Stimulated activated naive CD8-positive, alpha-beta T cell treated with anti-CD3 and anti-CD28 coated beads, Interleukin-15, amount 100 ng/mL, for 72 hours (primary cell): Measurements from ENCODE around the gene ZSCAN9.

Experiments used
- ATAC-seq: fragments of 150-1000 bp; cut with Tn5 transposase; 2 replicates; pipeline ENCODE4 v1.10.0; 2021; ENCODE audit warnings: mild to moderate bottlenecking, moderate library complexity
- DNase-seq, 2 donors: peaks; one replicate each; pipeline ENCODE4 v3.0.0; 2021 to 2022
- H3K27ac Mint-ChIP-seq, 2 donors: one replicate each; pipeline ENCODE4 v1.8.0; 2022; ENCODE audit warnings: mild to moderate bottlenecking in 2 of 2, mixed read lengths in 2 of 2, moderate library complexity in 2 of 2
- H3K27me3 Mint-ChIP-seq: one replicate; pipeline ENCODE4 v1.8.0; 2022; ENCODE audit warnings: mixed read lengths
- H3K4me1 Mint-ChIP-seq: one replicate; pipeline ENCODE4 v1.8.0; 2022; ENCODE audit warnings: mild to moderate bottlenecking, mixed read lengths
- H3K4me3 Mint-ChIP-seq, 2 donors: one replicate each; pipeline ENCODE4 v1.8.0; 2022; ENCODE audit warnings: mild to moderate bottlenecking in 2 of 2, mixed read lengths in 2 of 2, moderate library complexity in 1 of 2
- H3K9me3 Mint-ChIP-seq, 2 donors: one replicate each; pipeline ENCODE4 v1.8.0; 2022; ENCODE audit warnings: mixed read lengths in 2 of 2

ZSCAN9 gene

GRCh38 chr6:28280595-28281287, 55.7 kb downstream of the ZSCAN9 start:
- H3K4me3 Mint-ChIP-seq = peak overlapping the region; percentile 86 to 91
- ATAC-seq (no peak), DNase-seq (no peak)
- no peak overlapping the region for H3K27ac Mint-ChIP-seq
- peaks cover 13% of the 10 kb centered on the region for H3K27me3 Mint-ChIP-seq
- no peaks in the 10 kb centered on the region for H3K9me3 Mint-ChIP-seq
- peaks cover 16% of the 10 kb centered on the region for H3K4me1 Mint-ChIP-seq

GRCh38 chr6:28281288-28282064, 56.4 kb downstream of the ZSCAN9 start, which contains the start of gene PGBD1:
TSS of gene PGBD1 (plus strand) at chr6:28281572. CDS start at chr6:28283814, 2,242 bp downstream.
- peaks cover 16% of the 10 kb centered on the region for H3K4me1 Mint-ChIP-seq
- peak; percentile 70 to 73 for DNase-seq
- no peaks in the 10 kb centered on the region for H3K9me3 Mint-ChIP-seq
- ATAC-seq = peak; percentile 97
- H3K4me3 Mint-ChIP-seq = peak within 1 kb of the TSS; percentile 86 to 91
- H3K27me3 Mint-ChIP-seq = peaks cover 13% of the 10 kb centered on the region
- peak within 1 kb of the TSS in 1 of 2 donors; percentile 73 for H3K27ac Mint-ChIP-seq

DNA sequence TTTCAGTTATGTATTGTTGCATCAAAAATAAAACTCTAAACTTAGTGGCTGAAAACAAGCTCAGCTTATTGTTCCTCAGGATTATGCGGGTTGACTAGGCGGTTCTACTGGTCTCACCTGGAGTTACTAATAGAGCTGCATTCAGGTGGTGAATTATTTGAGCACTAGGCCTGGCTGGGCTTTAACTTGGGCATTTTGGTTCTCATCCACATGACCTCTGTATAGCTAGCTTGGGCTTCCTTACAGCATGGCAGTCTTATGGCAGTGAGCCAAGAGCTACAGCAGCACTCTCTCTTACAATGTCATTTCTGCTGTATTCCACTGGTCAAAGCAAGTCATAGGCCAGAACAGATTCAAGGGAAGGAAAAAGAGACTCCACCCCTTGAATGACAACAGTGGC, 57.9 kb downstream of the ZSCAN9 start:
- Mint-ChIP-seq H3K4me3 (no peak overlapping the region), H3K27ac (no peak overlapping the region), H3K9me3 (no peaks in the 10 kb centered on the region), H3K27me3 (peaks cover 13% of the 10 kb centered on the region), H3K4me1 (peaks cover 16% of the 10 kb centered on the region)
- ATAC-seq (no peak), DNase-seq (no peak)
